Measurements from ENCODE around the gene SLC35F1.

- TF ChIP-seq BACH2 (CRISPR knock-in tag; IDR thresholded peaks at IDR 0.05; ENCODE audit: borderline replicate concordance) (no peak), ZFP3 (CRISPR knock-in tag; IDR thresholded peaks at IDR 0.05) (no peak), SNAI2 (CRISPR knock-in tag; IDR thresholded peaks at IDR 0.05) (no peak), ZNF565 (CRISPR knock-in tag; conservative IDR thresholded peaks at IDR 0.05; ENCODE audit: low read depth) (no peak), ZFP30 (CRISPR knock-in tag; IDR thresholded peaks at IDR 0.05) (no peak), ZC3H10 (CRISPR knock-in tag; IDR thresholded peaks at IDR 0.05) (no peak), GLIS3 (CRISPR knock-in tag; IDR thresholded peaks at IDR 0.05) (no peak), RARB (CRISPR knock-in tag; IDR thresholded peaks at IDR 0.05) (no peak), TOX (CRISPR knock-in tag; IDR thresholded peaks at IDR 0.05; ENCODE audit: borderline replicate concordance) (no peak)
- TF ChIP-seq, protein P1, sequence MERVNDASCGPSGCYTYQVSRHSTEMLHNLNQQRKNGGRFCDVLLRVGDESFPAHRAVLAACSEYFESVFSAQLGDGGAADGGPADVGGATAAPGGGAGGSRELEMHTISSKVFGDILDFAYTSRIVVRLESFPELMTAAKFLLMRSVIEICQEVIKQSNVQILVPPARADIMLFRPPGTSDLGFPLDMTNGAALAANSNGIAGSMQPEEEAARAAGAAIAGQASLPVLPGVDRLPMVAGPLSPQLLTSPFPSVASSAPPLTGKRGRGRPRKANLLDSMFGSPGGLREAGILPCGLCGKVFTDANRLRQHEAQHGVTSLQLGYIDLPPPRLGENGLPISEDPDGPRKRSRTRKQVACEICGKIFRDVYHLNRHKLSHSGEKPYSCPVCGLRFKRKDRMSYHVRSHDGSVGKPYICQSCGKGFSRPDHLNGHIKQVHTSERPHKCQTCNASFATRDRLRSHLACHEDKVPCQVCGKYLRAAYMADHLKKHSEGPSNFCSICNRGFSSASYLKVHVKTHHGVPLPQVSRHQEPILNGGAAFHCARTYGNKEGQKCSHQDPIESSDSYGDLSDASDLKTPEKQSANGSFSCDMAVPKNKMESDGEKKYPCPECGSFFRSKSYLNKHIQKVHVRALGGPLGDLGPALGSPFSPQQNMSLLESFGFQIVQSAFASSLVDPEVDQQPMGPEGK (CRISPR knock-in tag; IDR thresholded peaks at IDR 0.05; ENCODE audit: borderline replicate concordance) = no peak
Observed at GRCh38 chr6:118334634-118335033, 427.6 kb downstream of the SLC35F1 start.
